ENCODE measurements around the gene GSTA4.
"Not testable (repeated sequence)": the region's sequence is repeated elsewhere in the genome, so short reads cannot be mapped to it uniquely, and the experiment has no call there.

GSTA4 gene

DNA sequence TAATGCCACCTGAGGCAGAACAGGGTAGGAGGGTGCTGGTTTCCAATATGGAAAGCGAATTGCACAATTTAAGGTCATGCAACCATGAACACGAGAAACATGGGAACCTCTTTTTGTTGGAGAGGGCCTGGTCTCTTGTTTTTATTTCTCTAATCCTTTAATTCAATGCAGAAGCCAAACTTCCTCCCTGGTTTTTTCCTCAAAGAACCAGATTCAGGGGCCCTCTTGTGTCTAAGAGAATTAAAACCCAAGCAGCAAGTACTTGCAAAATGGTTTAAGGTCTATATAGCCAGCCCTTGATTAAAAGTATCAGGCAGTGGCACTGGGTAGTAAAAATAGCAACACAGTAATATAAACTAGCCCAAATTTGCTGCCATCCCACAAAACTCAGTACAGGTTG, 19.5 kb downstream of the GSTA4 start:
- no peak for TF ChIP-seq POLR2A (IDR thresholded peaks at IDR 0.05; ENCODE audit: low read length)
- no peak for TF ChIP-seq GATA1 (IDR thresholded peaks at IDR 0.05; ENCODE audit: low read depth, low read length)
- DNase-seq: no peak

DNA sequence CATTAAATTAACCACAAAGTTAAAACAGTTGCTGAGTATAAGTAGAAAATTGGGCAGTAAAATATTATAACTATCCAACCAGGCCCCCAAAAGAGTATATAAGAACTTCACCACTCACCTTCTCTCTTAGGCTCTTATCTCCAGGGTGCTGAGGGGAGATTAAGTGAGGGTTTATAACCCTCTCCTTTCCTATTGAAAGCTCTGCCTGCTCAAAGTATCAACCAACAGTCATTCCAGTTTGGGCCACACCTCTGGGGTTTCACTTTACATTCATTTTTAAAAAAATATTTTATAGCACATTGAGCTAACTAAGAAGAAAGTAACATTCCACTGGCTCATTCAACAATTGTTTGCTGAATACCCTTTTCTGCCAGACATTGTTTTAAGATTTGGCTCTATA, 22.1 kb downstream of the GSTA4 start:
- no peak for DNase-seq
- TF ChIP-seq GATA1 (IDR thresholded peaks at IDR 0.05; ENCODE audit: low read depth, low read length) (no peak), POLR2A (IDR thresholded peaks at IDR 0.05; ENCODE audit: low read length) (no peak)

- no peak for DNase-seq
- no peak for TF ChIP-seq GATA1 (IDR thresholded peaks at IDR 0.05; ENCODE audit: low read depth, low read length)
Observed at GRCh38 chr6:52969359-52969758, 25.7 kb downstream of the GSTA4 start.

DNA sequence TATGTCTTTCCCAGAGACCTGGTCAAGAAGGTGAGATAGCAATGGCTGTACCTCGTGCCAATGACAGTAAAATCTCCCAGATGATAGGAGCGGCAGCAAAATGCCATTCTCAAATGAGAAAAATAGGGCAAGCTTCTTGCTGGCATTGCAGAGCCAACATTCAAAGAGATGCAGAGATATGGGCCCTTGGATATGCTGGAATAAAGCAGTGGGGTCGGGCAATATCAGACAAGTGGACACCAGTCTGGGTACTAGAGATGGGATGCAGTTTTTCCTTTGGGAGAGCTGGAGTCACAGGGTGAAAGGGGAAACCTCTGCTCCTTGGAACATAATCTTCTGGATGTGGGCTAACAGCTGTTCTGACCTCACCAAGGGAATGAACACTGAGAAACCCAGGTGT, 29.0 kb downstream of the GSTA4 start:
- no peak for DNase-seq
- no peak for TF ChIP-seq GATA1 (IDR thresholded peaks at IDR 0.05; ENCODE audit: low read depth, low read length)
- TF ChIP-seq POLR2A (IDR thresholded peaks at IDR 0.05; ENCODE audit: low read length): no peak

DNA sequence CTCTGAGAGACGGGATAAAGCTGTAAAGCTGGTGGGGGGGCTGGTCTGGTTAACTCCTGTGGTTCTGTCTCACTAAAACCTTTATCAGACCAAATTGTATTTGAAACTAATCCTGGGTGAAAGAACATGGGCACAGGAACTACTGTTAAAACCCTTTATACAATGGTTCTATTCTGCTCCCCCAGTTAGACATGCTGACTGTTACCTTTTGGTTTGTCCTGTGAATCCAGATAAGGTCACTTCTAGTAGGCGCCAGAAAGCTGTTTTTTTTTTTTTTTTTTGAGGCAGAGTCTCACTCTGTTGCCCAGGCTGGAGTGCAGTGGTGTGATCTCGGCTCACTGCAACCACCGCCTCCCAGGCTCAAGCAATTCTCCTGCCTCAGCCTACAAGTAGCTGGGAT, 29.7 kb downstream of the GSTA4 start:
- no peak for TF ChIP-seq POLR2A (IDR thresholded peaks at IDR 0.05; ENCODE audit: low read length)
- no peak for TF ChIP-seq GATA1 (IDR thresholded peaks at IDR 0.05; ENCODE audit: low read depth, low read length)
- no peak for DNase-seq

DNA sequence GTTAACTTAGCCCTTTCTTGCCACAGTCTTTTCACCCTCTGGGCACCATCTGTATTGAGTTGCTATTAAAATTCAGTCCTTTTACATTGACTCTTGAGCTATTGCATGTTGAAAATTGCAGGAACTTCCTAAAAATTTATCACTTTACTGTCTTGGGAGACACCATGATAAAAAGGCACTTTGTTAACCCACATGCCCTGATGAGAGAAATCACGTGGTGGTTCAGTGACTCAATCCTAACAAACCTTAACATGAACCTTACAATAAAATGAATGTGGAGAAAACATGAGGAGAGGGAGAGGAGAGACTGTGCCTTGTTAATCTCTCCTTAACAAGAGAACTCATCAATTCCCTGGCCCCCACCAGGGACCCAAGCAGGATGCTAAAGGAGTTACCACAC, 30.8 kb downstream of the GSTA4 start:
- no peak for TF ChIP-seq GATA1 (IDR thresholded peaks at IDR 0.05; ENCODE audit: low read depth, low read length)
- no peak for TF ChIP-seq POLR2A (IDR thresholded peaks at IDR 0.05; ENCODE audit: low read length)

GRCh38 chr6:52962701-52963100, 32.4 kb downstream of the GSTA4 start:
- TF ChIP-seq POLR2A (IDR thresholded peaks at IDR 0.05; ENCODE audit: low read length): no peak
- TF ChIP-seq GATA1 (IDR thresholded peaks at IDR 0.05; ENCODE audit: low read depth, low read length): no peak
- no peak for DNase-seq

More for the DNA sequence above, 30.8 kb downstream of the GSTA4 start:
- DNase-seq: no peak

DNA sequence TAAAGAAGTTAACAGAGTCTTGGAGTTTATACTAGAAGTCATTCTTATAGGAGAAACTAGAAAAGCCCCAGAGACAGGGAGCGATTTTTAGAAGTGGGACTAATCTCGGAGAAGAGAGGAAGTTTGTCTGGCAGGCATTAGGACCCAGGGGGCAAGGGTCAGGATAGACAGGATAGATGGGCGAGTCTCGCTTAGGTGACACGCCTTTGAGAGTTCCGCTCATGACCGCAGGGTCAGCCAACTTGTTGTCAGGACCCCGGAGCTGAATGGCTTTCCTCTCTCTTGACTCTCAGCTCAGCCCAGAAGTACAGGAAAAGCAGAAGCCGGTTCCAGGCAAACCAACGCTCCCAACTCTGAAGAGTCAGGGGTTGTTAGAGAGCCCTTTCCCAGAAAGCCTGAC, 34.1 kb downstream of the GSTA4 start:
- not testable (repeated sequence) for DNase-seq

DNA sequence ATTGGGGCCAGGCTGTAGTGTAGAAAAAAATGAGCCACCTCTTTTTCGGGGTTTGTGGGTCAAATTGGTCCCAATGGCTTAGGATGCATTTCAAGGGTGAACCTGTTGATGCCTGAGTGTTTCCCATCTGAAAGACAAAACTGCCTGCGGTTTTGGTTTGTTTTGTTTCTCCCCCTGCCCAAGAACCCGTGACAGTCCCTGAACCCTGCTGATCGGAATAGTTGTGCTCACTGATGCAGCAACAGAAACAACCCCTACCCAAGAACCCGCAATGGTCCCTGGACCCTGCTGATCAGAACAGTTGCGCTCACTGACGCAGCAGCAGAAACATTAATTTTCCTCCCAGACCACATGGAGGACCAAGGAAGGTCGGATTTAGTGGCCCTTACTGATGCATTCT, 34.9 kb downstream of the GSTA4 start:
- not testable (repeated sequence) for DNase-seq

GRCh38 chr6:52958546-52959255, 36.4 kb downstream of the GSTA4 start:
- TF ChIP-seq GATA1 (IDR thresholded peaks at IDR 0.05; ENCODE audit: low read depth, low read length): no peak
- no peak for TF ChIP-seq POLR2A (IDR thresholded peaks at IDR 0.05; ENCODE audit: low read length)
- DNase-seq: no peak

DNA sequence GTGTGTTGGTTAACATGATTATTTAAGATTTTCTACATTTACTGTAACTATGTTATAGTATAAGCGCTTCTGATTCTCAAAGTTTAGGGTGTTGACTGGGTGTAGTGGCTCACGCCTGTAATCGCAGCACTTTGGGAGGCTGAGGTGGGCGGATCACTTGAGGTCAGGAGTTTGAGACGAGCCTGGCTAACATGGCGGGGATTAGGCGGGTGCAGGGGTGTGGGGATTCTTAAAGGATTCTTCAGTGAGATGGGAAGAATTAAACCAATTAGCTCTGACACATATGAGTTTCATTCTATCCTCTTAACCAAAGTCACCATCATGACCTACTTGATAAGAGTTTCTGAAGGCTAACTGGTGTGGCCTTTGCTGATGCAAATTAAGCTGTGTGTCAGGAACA, 39.2 kb downstream of the GSTA4 start:
- TF ChIP-seq GATA1 (IDR thresholded peaks at IDR 0.05; ENCODE audit: low read depth, low read length): no peak
- TF ChIP-seq POLR2A (IDR thresholded peaks at IDR 0.05; ENCODE audit: low read length): no peak
- DNase-seq: no peak

- TF ChIP-seq GATA1 (IDR thresholded peaks at IDR 0.05; ENCODE audit: low read depth, low read length) (no peak), POLR2A (IDR thresholded peaks at IDR 0.05; ENCODE audit: low read length) (no peak)
- DNase-seq: no peak
Observed at GRCh38 chr6:52953911-52954839, 40.9 kb downstream of the GSTA4 start.

GRCh38 chr6:52946306-52946705, 48.8 kb downstream of the GSTA4 start:
- TF ChIP-seq POLR2A (IDR thresholded peaks at IDR 0.05; ENCODE audit: low read length) (no peak), GATA1 (IDR thresholded peaks at IDR 0.05; ENCODE audit: low read depth, low read length) (no peak)
- DNase-seq: peak in 1 of 2 experiments; percentile 22

- DNase-seq: not testable (repeated sequence)
Observed at GRCh38 chr6:52942821-52943220, 52.3 kb downstream of the GSTA4 start.

DNA sequence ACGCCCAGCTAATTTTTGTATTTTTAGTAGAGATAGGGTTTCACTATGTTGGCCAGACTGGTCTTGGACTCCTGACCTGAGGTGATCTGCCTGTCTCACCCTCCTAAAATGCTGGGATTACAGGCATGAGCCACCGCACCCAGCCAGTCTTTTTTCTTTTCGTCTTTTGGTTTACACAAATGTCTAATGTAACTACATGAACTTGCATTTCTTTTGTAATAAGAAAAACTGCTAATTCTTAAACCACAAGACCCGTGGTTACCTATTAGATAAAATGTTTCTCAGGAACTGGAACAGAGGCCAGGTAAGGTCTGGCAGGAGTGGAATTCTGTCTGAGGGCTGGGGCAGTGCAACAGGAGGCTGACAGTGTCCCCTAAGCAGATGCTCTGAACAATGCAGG, 52.9 kb downstream of the GSTA4 start:
- DNase-seq: no peak
- TF ChIP-seq POLR2A (IDR thresholded peaks at IDR 0.05; ENCODE audit: low read length) (no peak), GATA1 (IDR thresholded peaks at IDR 0.05; ENCODE audit: low read depth, low read length) (no peak)

Measured in erythroblast (primary cell).